H1 (cell line): ENCODE results near the gene TTC23. TPM values are rescaled to one million over a fixed set of nuclear protein-coding genes. Genes with fewer than 3 reads are reported as not detected.

Experiments
- CTCF ChIA-PET: fragments of 300-600 bp; sonication (Branson Sonifier 250); formaldehyde crosslinking; loops from one replicate; lab custom pipeline; 2021; ENCODE audit not compliant: partially characterized antibody; lab: Charles Lee
- POLR2A ChIA-PET: fragments of 300-600 bp; sonication (Branson Sonifier 250); formaldehyde crosslinking; loops from one replicate; lab custom pipeline; 2021; ENCODE audit warnings: inconsistent platforms; ENCODE audit not compliant: partially characterized antibody; lab: Charles Lee
- DNase-seq, 2 experiments: peaks; one replicate each; pipeline versions ENCODE4 v3.0.0 to v3.0.0-alpha.2; 2010 to 2022; ENCODE audit warnings: low spot score in 2 of 2, low read depth in 1 of 2, mixed read lengths in 1 of 2
- FAIRE-seq: peaks from 2 replicates; lab custom pipeline; 2011; peaks lifted over from hg19 to GRCh38; lab: Jason Lieb, UNC
- H2AFZ ChIP-seq: 2 replicates; pipeline ENCODE4 v1.8.1; 2012; ENCODE audit warnings: low read length, inconsistent platforms
- H2AK5ac ChIP-seq: 2 replicates; pipeline ENCODE4 v1.6.1; 2013; ENCODE audit warnings: low read depth, low read length
- H2BK120ac ChIP-seq: replicated peaks from 2 replicates; pipeline ENCODE3; 2013; ENCODE audit warnings: low read depth, low read length, inconsistent platforms
- H2BK12ac ChIP-seq: 2 replicates; pipeline ENCODE4 v1.6.1; 2013; ENCODE audit warnings: low read depth, low read length
- H2BK15ac ChIP-seq: 2 replicates; pipeline ENCODE4 v1.6.1; 2013; ENCODE audit warnings: low read length
- H2BK20ac ChIP-seq: 2 replicates; pipeline ENCODE4 v1.6.1; 2013; ENCODE audit warnings: low read length
- H2BK5ac ChIP-seq: 2 replicates; pipeline ENCODE4 v1.6.1; 2013; ENCODE audit warnings: low read depth, low read length
- H3K14ac ChIP-seq: 2 replicates; pipeline ENCODE4 v1.6.1; 2013; ENCODE audit warnings: inconsistent platforms; ENCODE audit not compliant: insufficient read length
- H3K18ac ChIP-seq: 2 replicates; pipeline ENCODE4 v1.6.1; 2013; ENCODE audit warnings: low read length; ENCODE audit errors: extremely low read depth
- H3K23ac ChIP-seq: 2 replicates; pipeline ENCODE4 v1.6.1; 2013; ENCODE audit warnings: inconsistent platforms; ENCODE audit not compliant: insufficient read length
- H3K23me2 ChIP-seq: 2 replicates; pipeline ENCODE4 v1.6.1; 2013; ENCODE audit warnings: low read depth, low read length
- H3K27ac ChIP-seq: 2 replicates; pipeline ENCODE4 v1.6.1; 2011; ENCODE audit warnings: low read depth, low read length, inconsistent platforms
- H3K27me3 ChIP-seq, 4 experiments: replicated peaks in 1 of 4; 1 replicate in 1 of 4; 2 replicates in 3 of 4; pipeline versions ENCODE4 v1.6.1 to v1.8.1; 2011 to 2013; ENCODE audit warnings: low read length in 3 of 4, mild to moderate bottlenecking in 3 of 4, inconsistent platforms in 2 of 4, mixed read lengths in 2 of 4, moderate library complexity in 1 of 4; ENCODE audit not compliant: control insufficient read depth in 3 of 4, insufficient read depth in 3 of 4; ENCODE audit errors: extremely low read depth in 1 of 4
- H3K36me3 ChIP-seq, 4 experiments: 2 replicates each; pipeline versions ENCODE4 v1.6.1 to v1.8.1; 2011 to 2013; ENCODE audit warnings: mild to moderate bottlenecking in 4 of 4, low read length in 3 of 4, moderate library complexity in 2 of 4, control low read depth in 1 of 4, inconsistent platforms in 1 of 4; ENCODE audit not compliant: insufficient read depth in 4 of 4, control insufficient read depth in 2 of 4
- H3K4ac ChIP-seq: replicated peaks from 2 replicates; pipeline ENCODE3; 2013; ENCODE audit warnings: low read length, low read depth, mixed read lengths, inconsistent platforms; ENCODE audit not compliant: insufficient read length
- H3K4me1 ChIP-seq, 4 experiments: replicated peaks in 1 of 4; 1 replicate in 1 of 4; 2 replicates in 3 of 4; pipeline versions ENCODE4 v1.6.1 to v1.8.1; 2011 to 2013; ENCODE audit warnings: low read length in 3 of 4, inconsistent platforms in 2 of 4, mixed read lengths in 1 of 4; ENCODE audit not compliant: insufficient read depth in 4 of 4, control insufficient read depth in 3 of 4
- H3K4me2 ChIP-seq, 2 experiments: 2 replicates each; pipeline versions ENCODE4 v1.6.1 to v1.8.1; 2011 to 2013; ENCODE audit warnings: low read depth in 2 of 2, low read length in 2 of 2, control low read depth in 1 of 2, inconsistent platforms in 1 of 2, mild to moderate bottlenecking in 1 of 2; ENCODE audit not compliant: insufficient read depth in 1 of 2
- H3K4me3 ChIP-seq, 4 experiments: fragments of 200-600, 300-600 bp in 1 of 4; sonication (generic), shearing (Covaris generic), sonication (Bioruptor Twin) in 1 of 4; 2 replicates each; pipeline versions ENCODE4 v1.5.1 to v1.8.1; 2011 to 2016; ENCODE audit warnings: low read length in 4 of 4, low read depth in 3 of 4, control low read depth in 2 of 4, inconsistent platforms in 2 of 4, mild to moderate bottlenecking in 2 of 4, mixed read lengths in 1 of 4, moderate library complexity in 1 of 4; ENCODE audit not compliant: insufficient read depth in 2 of 4; ENCODE audit errors: extremely low read depth in 1 of 4
- H3K56ac ChIP-seq: replicated peaks from 2 replicates; pipeline ENCODE3; 2013; ENCODE audit warnings: low read depth, mild to moderate bottlenecking, mixed read lengths, low read length, inconsistent platforms; ENCODE audit not compliant: insufficient read length
- H3K79me1 ChIP-seq: 2 replicates; pipeline ENCODE4 v1.6.1; 2013; ENCODE audit warnings: low read depth, low read length, control low read depth
- H3K79me2 ChIP-seq, 2 experiments: 2 replicates each; pipeline versions ENCODE4 v1.6.1 to v1.8.1; 2012 to 2013; ENCODE audit warnings: low read length in 2 of 2, mild to moderate bottlenecking in 2 of 2, inconsistent platforms in 1 of 2; ENCODE audit not compliant: insufficient read depth in 2 of 2, control insufficient read depth in 1 of 2
- H3K9ac ChIP-seq, 4 experiments: replicated peaks in 1 of 4; 1 replicate in 1 of 4; 2 replicates in 3 of 4; pipeline versions ENCODE4 v1.6.1 to v1.8.1; 2011 to 2013; ENCODE audit warnings: low read depth in 3 of 4, low read length in 3 of 4, control low read depth in 2 of 4, mild to moderate bottlenecking in 2 of 4, moderate library complexity in 2 of 4, inconsistent platforms in 1 of 4; ENCODE audit errors: extremely low read depth in 1 of 4
- H3K9me3 ChIP-seq, 2 experiments: 2 replicates each; pipeline versions ENCODE4 v1.6.1 to v1.8.1; 2012 to 2013; ENCODE audit warnings: mild to moderate bottlenecking in 2 of 2, moderate library complexity in 2 of 2, control low read depth in 1 of 2, inconsistent platforms in 1 of 2, low read depth in 1 of 2, low read length in 1 of 2, mixed read lengths in 1 of 2; ENCODE audit not compliant: insufficient read depth in 2 of 2
- H4K20me1 ChIP-seq, 2 experiments: replicated peaks in 1 of 2; 2 replicates each; pipeline versions ENCODE3 to v1.8.1; 2011 to 2013; ENCODE audit warnings: inconsistent platforms in 2 of 2, low read length in 2 of 2, mild to moderate bottlenecking in 1 of 2; ENCODE audit not compliant: insufficient read depth in 2 of 2, control insufficient read depth in 1 of 2
- H4K5ac ChIP-seq: 2 replicates; pipeline ENCODE4 v1.6.1; 2013; ENCODE audit warnings: low read length, low read depth, mixed read lengths, inconsistent platforms; ENCODE audit not compliant: insufficient read length
- H4K8ac ChIP-seq: 2 replicates; pipeline ENCODE4 v1.8.0; 2013; ENCODE audit warnings: mild to moderate bottlenecking, moderate library complexity, low read length, inconsistent platforms; ENCODE audit not compliant: insufficient read depth; ENCODE audit errors: extremely low read depth
- H4K91ac ChIP-seq: replicated peaks from 2 replicates; pipeline ENCODE3; 2013; ENCODE audit warnings: low read length, mixed read lengths, inconsistent platforms; ENCODE audit not compliant: insufficient read length
- BCL11A ChIP-seq, 2 experiments: IDR thresholded peaks; one replicate each; pipeline ENCODE4 v1.6.1; 2011; ENCODE audit warnings: low read depth in 2 of 2, low read length in 2 of 2, mild to moderate bottlenecking in 2 of 2
- CEBPB ChIP-seq: IDR thresholded peaks from 2 replicates; pipeline ENCODE4 v1.6.1; 2012; ENCODE audit warnings: low read depth, low read length
- HDAC2 ChIP-seq, 2 experiments: fragments of 300-600 bp in 1 of 2; sonication (generic) in 1 of 2; IDR thresholded peaks; 2 replicates each; pipeline ENCODE4 v1.6.1; 2011 to 2012; ENCODE audit warnings: low read depth in 2 of 2, low read length in 2 of 2, mild to moderate bottlenecking in 2 of 2, moderate library complexity in 2 of 2, borderline replicate concordance in 1 of 2, inconsistent platforms in 1 of 2
- KDM4A ChIP-seq: IDR thresholded peaks from one replicate; pipeline ENCODE4 v1.7.1; 2012; ENCODE audit warnings: low read depth, mild to moderate bottlenecking, moderate library complexity, low read length, inconsistent platforms; ENCODE audit not compliant: severe bottlenecking
- RFX5 ChIP-seq: IDR thresholded peaks from 2 replicates; pipeline ENCODE4 v1.6.1; 2011; ENCODE audit warnings: low read depth, low read length, improper control_type of control experiment, borderline replicate concordance
- WGBS, 2 experiments: shearing (Covaris generic) in 1 of 2; methylation state at CpG; one replicate each; pipeline versions ENCODE4 v1.1.6 to v1.1.7; 2013 to 2015; ENCODE audit warnings: low lambda C conversion rate in 2 of 2, mixed read lengths in 2 of 2, inconsistent platforms in 1 of 2, low coverage in 1 of 2, missing lambda C conversion rate in 1 of 2; ENCODE audit not compliant: insufficient replicate concordance in 2 of 2, insufficient coverage in 1 of 2, insufficient read length in 1 of 2; ENCODE audit errors: extremely low coverage in 1 of 2, missing lambda C conversion rate in 1 of 2; 5-methylcytosine and 5-hydroxymethylcytosine counted together
- polyA plus RNA-seq, 7 experiments: library from polyadenylated mRNA; depleted of rRNA in 3 of 7; stranded (reverse) in 5 of 7; unstranded in 2 of 7; fragments of >200 nt in 5 of 7; fragments of 200-250 nt in 2 of 7; gene quantifications; 1 replicate in 5 of 7; 2 replicates in 1 of 7; 4 replicates in 1 of 7; pipeline versions ENCODE4 v1.2.1 to v1.2.3, GENCODE V29; 2011 to 2013; ENCODE audit warnings: missing spikeins in 2 of 7, mixed read lengths in 2 of 7
- total RNA-seq: library from RNA; stranded (reverse); fragmentation: NEBNext Ultra II Directional; extraction: Animal tissue kit (Norgen Biotek cat#: 25700); gene quantifications from 2 replicates; pipeline ENCODE4 v1.2.1, GENCODE V29; 2021

TTC23 gene
- total and polyA plus RNA-seq, 2 of the 8 experiments (the other 6 are each of a cell fraction or from before 2014, with no cell fraction given): 4.8 to 23.0 TPM

DNA sequence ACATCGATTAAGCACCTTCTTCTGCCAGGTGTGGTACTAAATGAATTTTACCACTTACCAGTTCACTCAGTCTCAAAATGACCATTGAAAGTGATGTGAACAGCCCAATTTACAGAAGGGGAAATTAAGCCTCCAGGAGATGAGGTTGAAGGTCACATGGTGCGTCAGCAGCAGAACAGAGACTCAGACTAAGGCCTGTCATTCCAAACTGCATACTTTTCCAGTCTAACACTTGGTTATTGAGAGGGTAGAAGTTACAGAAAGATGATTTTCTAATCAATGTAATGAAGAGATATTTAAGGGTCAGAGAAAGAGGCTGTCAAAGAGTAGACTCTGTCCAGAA is 68.4 kb downstream of the TTC23 start:
- CTCF ChIA-PET: interaction anchor here (0.9 to 3.0 kb wide), 5 partner anchors 11 to 80 kb away, joined by 3 to 16 read pairs (median 4); partner anchors contain the start of gene SYNM
- Histone ChIP-seq H3K27ac (no peak overlapping the region), H3K9ac (no peak overlapping the region), H2AFZ (no peak overlapping the region), H2BK15ac (no peak overlapping the region), H4K5ac (no peak overlapping the region), H2BK120ac (no peak overlapping the region), H4K91ac (no peak overlapping the region), H3K4me1 (peaks cover 0 to 5% (median 2%) of the 10 kb centered on the region in 4 experiments; a peak in 4 of 7 replicates), H3K18ac (no peak overlapping the region), H3K4me3 (no peak overlapping the region), H3K79me2 (no peaks in the 10 kb centered on the region), H3K23me2 (peaks cover 2% of the 10 kb centered on the region; the same call in 1 of the 2 replicates), H4K8ac (no peak overlapping the region), H2BK20ac (no peak overlapping the region), H3K79me1 (no peaks in the 10 kb centered on the region), H2BK5ac (no peak overlapping the region), H3K27me3 (no peaks in the 10 kb centered on the region), H3K23ac (no peak overlapping the region), H2BK12ac (no peak overlapping the region), H3K36me3 (peaks cover 0 to 2% (median 0%) of the 10 kb centered on the region in 4 experiments; a peak in 2 of 8 replicates), H3K14ac (no peak overlapping the region), H4K20me1 (no peaks in the 10 kb centered on the region), H3K4me2 (no peak overlapping the region), H3K9me3 (no peaks in the 10 kb centered on the region), H2AK5ac (no peak overlapping the region), H3K4ac (no peak overlapping the region), H3K56ac (no peak overlapping the region)
- DNase-seq (no peak), FAIRE-seq (no peak)
- TF ChIP-seq RFX5: no peak
- no peak for TF ChIP-seq KDM4A
- TF ChIP-seq HDAC2 (IDR thresholded peaks at IDR 0.05; ENCODE audit: borderline replicate concordance in 1 of 2, low read depth in 2 of 2, low read length in 2 of 2): no peak
- no peak for TF ChIP-seq BCL11A (IDR thresholded peaks at IDR 0.05; ENCODE audit: low read depth in 2 of 2, low read length in 2 of 2)
- no peak for TF ChIP-seq CEBPB
- POLR2A ChIA-PET: no interaction called here
- 86% methylated on average over 2 of the region's 2 CpGs; no CpG with 5 or more reads in 1 of the 2 experiments for WGBS, 2 experiments
